Measurements from ENCODE around the gene RNF223. TPM values are rescaled to one million over a fixed set of nuclear protein-coding genes. Genes with fewer than 3 reads are reported as not detected.
"Not testable (repeated sequence)": the region's sequence is repeated elsewhere in the genome, so short reads cannot be mapped to it uniquely, and the experiment has no call there.

RNF223 gene
- total RNA-seq, 3 donors from 2014 or later, result 1.3 to 7.5 (median 2.1) TPM

DNA sequence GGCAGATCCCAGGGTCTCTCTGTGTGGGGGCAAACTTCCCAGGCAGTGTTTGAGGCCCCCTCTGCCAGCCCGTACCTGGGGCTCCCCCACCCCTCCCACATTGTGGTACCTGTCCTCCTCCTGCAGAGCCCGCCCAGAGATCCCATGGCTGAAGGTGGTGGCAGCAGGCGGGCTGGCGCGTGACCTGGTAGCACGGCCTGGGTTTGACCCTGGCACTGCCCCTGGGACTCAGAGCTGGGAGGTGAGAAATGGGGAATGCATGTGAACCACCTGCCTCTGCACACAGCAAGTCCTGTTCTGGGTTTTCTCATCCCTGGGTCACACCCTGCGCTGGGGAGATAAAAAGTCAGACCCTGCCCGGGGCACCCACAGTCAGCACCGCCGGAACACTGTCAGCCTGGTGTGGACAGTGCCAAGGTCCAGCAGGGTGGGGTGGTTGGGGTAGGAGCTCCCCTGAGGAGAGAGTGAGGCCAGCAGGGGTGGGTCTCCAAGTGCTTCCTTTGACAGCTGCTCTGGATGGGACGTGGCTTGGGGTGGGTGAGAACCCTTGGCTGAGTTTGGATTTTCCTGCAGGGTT is 42.4 kb downstream of the RNF223 start:
- Histone ChIP-seq H3K4me1 (ENCODE audit: low read depth) (peaks cover 15% of the 10 kb centered on the region), H3K4me3 (no peak overlapping the region), H3K36me3 (ENCODE audit: low read depth) (no peaks in the 10 kb centered on the region), H3K9me3 (no peaks in the 10 kb centered on the region)
- intact Hi-C loops (cut with DNase I, micrococcal nuclease), result no loop called here
- DNase-seq (no peak), ATAC-seq (no peak)
- TF ChIP-seq, protein P1, sequence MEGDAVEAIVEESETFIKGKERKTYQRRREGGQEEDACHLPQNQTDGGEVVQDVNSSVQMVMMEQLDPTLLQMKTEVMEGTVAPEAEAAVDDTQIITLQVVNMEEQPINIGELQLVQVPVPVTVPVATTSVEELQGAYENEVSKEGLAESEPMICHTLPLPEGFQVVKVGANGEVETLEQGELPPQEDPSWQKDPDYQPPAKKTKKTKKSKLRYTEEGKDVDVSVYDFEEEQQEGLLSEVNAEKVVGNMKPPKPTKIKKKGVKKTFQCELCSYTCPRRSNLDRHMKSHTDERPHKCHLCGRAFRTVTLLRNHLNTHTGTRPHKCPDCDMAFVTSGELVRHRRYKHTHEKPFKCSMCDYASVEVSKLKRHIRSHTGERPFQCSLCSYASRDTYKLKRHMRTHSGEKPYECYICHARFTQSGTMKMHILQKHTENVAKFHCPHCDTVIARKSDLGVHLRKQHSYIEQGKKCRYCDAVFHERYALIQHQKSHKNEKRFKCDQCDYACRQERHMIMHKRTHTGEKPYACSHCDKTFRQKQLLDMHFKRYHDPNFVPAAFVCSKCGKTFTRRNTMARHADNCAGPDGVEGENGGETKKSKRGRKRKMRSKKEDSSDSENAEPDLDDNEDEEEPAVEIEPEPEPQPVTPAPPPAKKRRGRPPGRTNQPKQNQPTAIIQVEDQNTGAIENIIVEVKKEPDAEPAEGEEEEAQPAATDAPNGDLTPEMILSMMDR (IDR thresholded peaks at IDR 0.05), result no peak

DNA sequence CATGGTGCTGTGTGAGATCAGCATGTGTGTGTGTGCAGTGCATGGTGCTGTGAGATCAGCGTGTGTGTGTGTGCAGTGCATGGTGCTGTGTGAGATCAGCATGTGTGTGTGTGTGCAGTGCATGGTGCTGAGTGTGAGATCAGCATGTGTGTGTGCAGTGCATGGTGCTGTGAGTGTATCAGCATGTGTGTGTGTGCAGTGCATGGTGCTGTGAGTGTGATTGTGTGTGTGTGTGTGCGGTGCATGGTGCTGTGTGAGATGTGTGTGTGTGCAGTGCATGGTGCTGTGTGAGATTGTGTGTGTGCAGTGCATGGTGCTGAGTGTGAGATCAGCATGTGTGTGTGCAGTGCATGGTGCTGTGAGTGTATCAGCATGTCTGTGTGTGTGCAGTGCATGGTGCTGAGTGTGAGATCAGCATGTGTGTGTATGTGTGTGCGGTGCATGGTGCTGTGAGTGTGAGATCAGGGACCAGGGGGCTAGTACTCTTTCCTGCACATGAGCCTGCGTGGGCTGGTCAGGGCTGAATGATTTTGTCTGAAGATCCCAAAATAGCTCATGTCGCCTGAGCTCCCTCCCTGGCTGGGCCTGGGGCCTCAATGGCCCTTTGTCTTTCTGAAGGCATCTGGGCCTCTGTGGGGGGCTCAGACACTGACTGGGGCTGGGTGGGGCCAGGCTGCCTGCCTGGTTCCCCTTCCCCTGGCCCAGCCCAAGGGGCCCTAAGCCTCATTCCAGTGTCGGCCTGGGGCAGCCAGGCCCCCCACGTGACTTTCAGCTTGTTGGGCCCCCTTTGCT is 43.0 kb downstream of the RNF223 start:
- H3K36me3 ChIP-seq (ENCODE audit: low read depth); H3K4me3 ChIP-seq; ATAC-seq; H3K9me3 ChIP-seq; DNase-seq; intact Hi-C loops (cut with DNase I, micrococcal nuclease): not testable (repeated sequence)
- H3K4me1 ChIP-seq (ENCODE audit: low read depth), result peaks cover 15% of the 10 kb centered on the region

DNA sequence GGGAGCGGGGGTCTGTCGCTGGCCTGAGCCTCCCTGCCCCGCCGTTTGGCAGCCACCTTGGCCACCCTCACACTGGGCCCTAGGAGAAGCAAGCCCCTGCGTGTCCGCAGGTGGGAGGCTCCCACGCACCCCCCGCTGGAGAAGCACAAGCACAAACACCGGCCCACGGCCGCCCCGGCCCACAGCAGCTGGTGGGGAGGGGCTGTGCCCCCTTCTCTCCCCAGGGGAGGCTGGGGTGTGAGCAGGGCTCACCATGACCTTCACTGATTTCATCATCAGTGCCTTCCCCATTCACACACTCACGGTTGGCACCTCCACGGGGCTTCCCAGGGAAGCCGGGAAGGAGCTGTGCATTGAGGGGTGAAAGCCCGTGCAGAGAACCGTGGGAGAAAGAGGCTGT is 46.3 kb downstream of the RNF223 start:
- no peak for ATAC-seq
- TF ChIP-seq, protein P1 (IDR thresholded peaks at IDR 0.05), result no peak
- intact Hi-C loops (cut with DNase I, micrococcal nuclease), result no loop called here
- Histone ChIP-seq H3K4me3 (no peak overlapping the region), H3K9me3 (no peaks in the 10 kb centered on the region), H3K36me3 (ENCODE audit: low read depth) (no peaks in the 10 kb centered on the region), H3K4me1 (ENCODE audit: low read depth) (peaks cover 5% of the 10 kb centered on the region)
- DNase-seq, result no peak

DNA sequence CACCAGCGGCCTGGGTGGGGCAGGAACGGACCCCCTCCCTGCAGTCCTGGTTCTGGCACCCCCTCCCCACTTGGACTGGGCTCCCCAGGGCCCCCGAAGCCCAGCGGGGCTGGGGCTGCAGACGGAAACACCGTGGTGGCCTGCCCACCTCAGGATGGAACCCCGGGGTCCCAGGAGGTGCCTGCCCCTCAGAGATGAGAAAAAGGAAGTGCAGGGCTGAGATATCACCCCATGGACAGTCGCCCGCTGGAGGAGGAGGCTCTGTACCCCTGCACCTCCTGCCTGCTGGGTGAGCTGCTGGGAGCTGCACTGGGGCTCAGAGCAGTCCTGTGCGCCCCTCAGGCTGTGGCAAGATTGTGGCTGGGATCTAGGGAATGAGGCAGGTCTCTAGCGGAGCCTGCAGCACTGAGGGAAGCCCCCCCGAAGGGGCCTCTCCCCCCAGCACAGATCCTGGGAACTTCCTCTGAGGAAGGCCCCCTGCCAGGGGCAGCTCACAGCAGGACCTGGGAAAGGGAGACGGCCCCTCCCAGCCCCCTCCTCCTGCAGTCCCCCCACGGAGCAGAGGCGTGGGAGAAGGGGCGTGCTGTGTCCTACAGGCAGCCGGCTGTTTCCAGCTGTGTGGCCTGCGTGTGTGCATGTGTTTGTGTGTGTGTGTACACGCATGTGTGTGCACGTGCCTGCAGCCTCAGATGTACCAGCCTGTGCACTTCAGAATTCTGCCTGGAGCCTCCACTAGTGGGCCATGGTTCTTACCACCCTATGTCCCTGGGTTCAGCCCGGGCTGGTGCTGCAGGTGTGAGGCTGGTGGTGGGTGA is 47.3 kb downstream of the RNF223 start:
- ATAC-seq, result no peak
- Histone ChIP-seq H3K9me3 (no peaks in the 10 kb centered on the region), H3K4me3 (no peak overlapping the region), H3K36me3 (ENCODE audit: low read depth) (no peaks in the 10 kb centered on the region), H3K4me1 (ENCODE audit: low read depth) (no peaks in the 10 kb centered on the region)
- TF ChIP-seq, protein P1 (IDR thresholded peaks at IDR 0.05), result no peak
- intact Hi-C loops (cut with DNase I, micrococcal nuclease), result no loop called here
- DNase-seq, result no peak

DNA sequence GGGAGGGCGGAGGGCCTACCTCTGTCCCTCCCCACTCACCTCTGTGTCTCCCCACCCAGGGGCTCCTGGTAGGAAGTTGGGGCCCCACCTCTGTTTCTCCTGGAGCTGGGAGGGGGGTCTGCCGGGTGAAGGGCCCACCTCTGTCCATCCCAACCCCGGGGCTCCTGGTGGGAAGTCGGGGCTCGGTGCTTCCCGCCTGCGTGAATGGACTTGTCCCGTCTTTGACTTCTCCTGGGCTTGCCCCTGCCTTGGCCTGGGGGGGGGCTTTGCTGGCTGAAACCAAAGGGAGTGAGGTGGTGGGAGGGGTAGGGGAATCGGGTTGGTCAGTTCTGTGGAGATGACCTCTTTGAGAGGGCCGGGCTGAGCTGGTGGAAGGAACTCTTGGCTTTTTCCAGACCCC is 48.4 kb downstream of the RNF223 start:
- Histone ChIP-seq H3K36me3 (ENCODE audit: low read depth) (no peaks in the 10 kb centered on the region), H3K9me3 (no peaks in the 10 kb centered on the region), H3K4me1 (ENCODE audit: low read depth) (peaks cover 9% of the 10 kb centered on the region), H3K4me3 (no peak overlapping the region)
- TF ChIP-seq, protein P1 (IDR thresholded peaks at IDR 0.05), result no peak
- intact Hi-C loops (cut with DNase I, micrococcal nuclease), result no loop called here
- DNase-seq (no peak), ATAC-seq (no peak)

Data from mucosa of descending colon (tissue), 3 donors.